Measurements from ENCODE around the gene FCGR3A. TPM values are rescaled to one million over a fixed set of nuclear protein-coding genes. Genes with fewer than 3 reads are reported as not detected.
"Not testable (repeated sequence)": the region's sequence is repeated elsewhere in the genome, so short reads cannot be mapped to it uniquely, and the experiment has no call there.

FCGR3A gene
- total and polyA plus RNA-seq, 11 donors = 1.8 to 204 (median 9.2) TPM

GRCh38 chr1:161560960-161561715 lies 11.5 kb upstream of the FCGR3A start:
- peak in 3 of 5 donors; percentile 26 to 45 (median 38) for DNase-seq
- intact Hi-C loops (cut with DNase I) = loop anchor here in 3 of 10 donors (10.0 kb wide), 1 partner anchor 184 kb away; the partner anchor contains the start of gene DUSP12 (in 3 of the 3)

DNA sequence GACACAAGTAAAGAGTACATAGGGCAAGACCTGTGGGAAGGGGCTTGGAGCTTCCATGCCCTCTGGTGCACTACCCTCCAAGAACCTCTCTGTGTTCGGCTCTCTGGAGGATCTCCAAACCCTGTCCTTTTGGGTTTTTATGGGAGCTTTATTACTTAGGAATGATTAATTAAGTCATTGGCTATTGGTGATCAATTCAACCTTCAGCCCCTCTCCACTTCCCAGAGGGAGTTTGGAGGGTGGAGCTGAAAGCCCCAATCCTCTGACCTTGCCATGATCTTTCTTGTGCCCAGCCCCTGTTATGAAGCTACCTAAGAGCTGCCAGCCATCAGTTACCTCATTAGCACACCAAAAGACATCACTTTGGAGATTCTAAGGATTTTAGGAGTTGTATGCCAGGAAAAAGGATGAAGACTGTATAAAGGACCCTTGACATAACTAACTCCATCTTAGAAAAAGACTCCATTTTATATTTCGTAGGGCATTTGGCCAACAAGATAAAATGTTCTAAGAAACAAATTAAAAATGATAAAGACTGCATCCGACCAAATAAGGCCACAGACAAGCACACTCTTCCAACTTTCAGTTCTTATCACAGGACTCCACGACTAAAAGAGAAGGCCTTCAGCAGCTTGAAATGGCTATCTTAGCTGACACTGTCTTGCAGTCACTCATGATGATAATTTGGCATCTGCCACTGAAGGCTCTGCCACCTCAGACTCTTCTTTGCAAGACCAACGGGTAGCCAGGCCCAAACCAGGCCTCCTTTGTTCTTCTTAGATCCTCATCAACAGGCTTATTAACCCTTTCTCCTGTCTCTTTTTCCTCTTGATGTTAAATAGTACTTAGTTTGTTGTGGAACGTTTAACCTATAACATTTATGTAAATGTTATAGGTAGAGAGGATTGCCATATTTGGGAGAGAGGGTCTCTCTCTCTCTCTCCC lies 8.2 kb upstream of the FCGR3A start:
- H3K27ac ChIP-seq; H3K36me3 ChIP-seq; DNase-seq; H3K4me3 ChIP-seq; H3K9me3 ChIP-seq; H3K27me3 ChIP-seq; intact Hi-C loops (cut with DNase I); ATAC-seq: not testable (repeated sequence)
- H3K4me1 ChIP-seq = peaks cover 0 to 27% (median 0%) of the 10 kb centered on the region in 12 donors
- WGBS, 4 donors = 52 to 60% (median 59%) methylated on average over 5 of the region's 6 CpGs

More at GRCh38 chr1:161560960-161561715, 11.5 kb upstream of the FCGR3A start:
- TF ChIP-seq, protein P1, sequence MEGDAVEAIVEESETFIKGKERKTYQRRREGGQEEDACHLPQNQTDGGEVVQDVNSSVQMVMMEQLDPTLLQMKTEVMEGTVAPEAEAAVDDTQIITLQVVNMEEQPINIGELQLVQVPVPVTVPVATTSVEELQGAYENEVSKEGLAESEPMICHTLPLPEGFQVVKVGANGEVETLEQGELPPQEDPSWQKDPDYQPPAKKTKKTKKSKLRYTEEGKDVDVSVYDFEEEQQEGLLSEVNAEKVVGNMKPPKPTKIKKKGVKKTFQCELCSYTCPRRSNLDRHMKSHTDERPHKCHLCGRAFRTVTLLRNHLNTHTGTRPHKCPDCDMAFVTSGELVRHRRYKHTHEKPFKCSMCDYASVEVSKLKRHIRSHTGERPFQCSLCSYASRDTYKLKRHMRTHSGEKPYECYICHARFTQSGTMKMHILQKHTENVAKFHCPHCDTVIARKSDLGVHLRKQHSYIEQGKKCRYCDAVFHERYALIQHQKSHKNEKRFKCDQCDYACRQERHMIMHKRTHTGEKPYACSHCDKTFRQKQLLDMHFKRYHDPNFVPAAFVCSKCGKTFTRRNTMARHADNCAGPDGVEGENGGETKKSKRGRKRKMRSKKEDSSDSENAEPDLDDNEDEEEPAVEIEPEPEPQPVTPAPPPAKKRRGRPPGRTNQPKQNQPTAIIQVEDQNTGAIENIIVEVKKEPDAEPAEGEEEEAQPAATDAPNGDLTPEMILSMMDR (IDR thresholded peaks at IDR 0.05) = peak in 2 of 12 donors; percentile 16 to 18
- H3K9me3 ChIP-seq, H3K4me3 ChIP-seq, H3K36me3 ChIP-seq, H3K27me3 ChIP-seq: not testable (repeated sequence)
- 33 to 49% (median 41%) methylated on average over 4 of the region's 4 CpGs for WGBS, 4 donors
- H3K4me1 ChIP-seq = peaks cover 0 to 22% (median 0%) of the 10 kb centered on the region in 12 donors
- ATAC-seq = peak; percentile 57 to 93 (median 82)
- H3K27ac ChIP-seq = peak overlapping the region in 4 of 12 donors; percentile 1 to 88 (median 35)

DNA sequence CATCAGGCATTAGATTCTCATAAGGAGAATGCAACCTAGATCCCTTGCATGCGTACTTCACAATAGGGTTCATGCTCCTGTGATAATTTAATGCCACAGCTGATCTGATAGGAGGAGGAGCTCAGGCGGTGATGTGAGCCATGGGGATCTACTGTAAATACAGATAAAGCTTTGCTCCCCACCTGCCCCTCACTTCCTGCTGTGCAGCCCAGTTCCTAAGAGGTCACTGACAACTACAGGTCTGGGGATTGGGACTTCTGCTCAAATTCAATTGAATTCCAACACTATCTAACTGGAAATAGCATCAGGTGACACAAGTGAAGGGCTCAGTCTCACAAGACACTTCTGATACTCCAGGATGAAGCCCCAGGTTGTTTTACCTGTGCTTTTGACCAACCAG lies 7.4 kb upstream of the FCGR3A start:
- H3K4me3 ChIP-seq; H3K36me3 ChIP-seq; H3K27ac ChIP-seq; intact Hi-C loops (cut with DNase I); H3K9me3 ChIP-seq; DNase-seq; H3K27me3 ChIP-seq; ATAC-seq: not testable (repeated sequence)
- H3K4me1 ChIP-seq = peaks cover 0 to 27% (median 0%) of the 10 kb centered on the region in 12 donors
- WGBS, 4 donors = 79% methylated on average over 1 to 2 of the region's 2 CpGs; no CpG with 5 or more reads in 2 of the 4 donors

DNA sequence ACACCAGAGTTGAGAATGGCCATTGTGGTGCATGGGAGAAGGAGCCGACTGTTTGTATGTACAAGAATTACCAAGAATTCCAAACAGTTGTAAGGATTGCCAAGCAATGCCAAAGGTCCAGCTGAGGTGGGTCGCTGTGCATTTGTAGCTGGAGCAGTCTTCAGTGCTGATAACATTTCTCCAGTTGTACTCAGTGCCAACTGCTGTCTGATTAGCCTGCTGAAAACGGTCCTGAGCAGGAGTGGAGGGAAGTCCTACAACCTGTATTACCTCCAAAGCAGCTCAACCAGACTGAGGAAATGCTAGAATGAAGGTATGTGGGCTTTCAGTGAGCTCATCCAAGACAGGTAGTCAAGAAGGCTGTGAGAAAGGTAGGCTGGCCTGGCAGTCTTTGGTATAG lies 6.5 kb upstream of the FCGR3A start:
- H3K4me3 ChIP-seq; H3K27me3 ChIP-seq; H3K36me3 ChIP-seq; ATAC-seq; intact Hi-C loops (cut with DNase I); DNase-seq; H3K9me3 ChIP-seq: not testable (repeated sequence)
- 68 to 91% (median 77%) methylated on average over 3 of the region's 3 CpGs for WGBS, 4 donors
- Histone ChIP-seq H3K27ac (peak overlapping the region in 1 of 12 donors; percentile 91), H3K4me1 (peaks cover 0 to 20% (median 0%) of the 10 kb centered on the region in 12 donors)

DNA sequence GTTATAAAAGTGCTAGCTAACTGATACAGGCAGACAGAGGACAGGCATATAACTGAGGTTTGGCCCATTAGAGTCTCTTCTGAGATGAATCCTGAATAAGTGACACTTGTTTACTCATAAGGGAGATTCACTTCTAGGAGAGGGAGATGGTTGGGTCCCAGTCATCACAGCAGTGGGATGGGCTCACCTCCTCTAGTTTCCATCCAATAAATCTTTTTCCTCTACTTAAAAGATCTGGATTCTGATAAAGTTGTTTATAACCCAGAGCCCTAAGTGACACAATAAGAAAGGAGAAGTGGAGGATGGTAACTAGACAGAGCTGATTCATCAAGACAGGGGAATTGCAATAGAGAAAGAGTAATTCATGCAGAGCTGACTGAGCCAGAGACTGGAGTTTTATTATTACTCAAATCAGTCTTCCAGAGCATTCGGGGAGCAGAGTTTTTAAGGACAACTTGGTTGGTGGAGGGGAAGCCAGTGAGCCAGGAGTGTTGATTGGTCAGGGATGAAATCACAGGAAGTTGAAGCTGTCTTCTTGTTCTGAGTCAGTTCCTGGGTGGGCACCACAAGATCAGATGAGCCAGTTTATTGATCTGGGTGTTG lies 5.3 kb upstream of the FCGR3A start:
- H3K36me3 ChIP-seq; H3K9me3 ChIP-seq; DNase-seq; H3K4me3 ChIP-seq; intact Hi-C loops (cut with DNase I); H3K27me3 ChIP-seq: not testable (repeated sequence)
- H3K4me1 ChIP-seq = peaks cover 0 to 23% (median 0%) of the 10 kb centered on the region in 12 donors
- 46 to 77% (median 50%) methylated on average over 1 of the region's 1 CpG for WGBS, 4 donors
- H3K27ac ChIP-seq = peak overlapping the region in 5 of 12 donors; percentile 1 to 91 (median 49)
- ATAC-seq = peak in 3 of 4 donors; percentile 67 to 80 (median 75)

DNA sequence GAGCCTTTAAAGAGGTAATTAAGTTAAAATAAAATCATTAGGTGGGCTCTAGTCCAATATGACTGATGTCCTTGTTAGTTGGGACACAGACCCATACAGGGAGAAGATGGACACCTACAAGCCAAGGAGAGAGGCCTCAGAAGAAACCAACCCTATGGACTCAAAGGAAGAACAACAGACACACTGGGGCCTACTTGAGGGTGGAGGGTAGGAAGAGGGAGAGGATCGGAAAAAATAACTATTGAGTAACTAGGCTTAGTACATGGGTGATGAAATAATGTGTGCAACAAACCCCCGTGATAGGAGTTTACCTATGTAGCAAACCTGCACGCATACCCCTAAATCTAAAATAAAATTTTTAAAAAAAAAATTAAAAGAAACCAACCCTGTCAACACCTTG lies 4.7 kb upstream of the FCGR3A start:
- H3K27ac ChIP-seq = peak overlapping the region in 6 of 12 donors; percentile 1 to 91 (median 34)
- peak in 2 of 4 donors; percentile 26 to 56 for ATAC-seq
- H3K9me3 ChIP-seq; DNase-seq; H3K36me3 ChIP-seq; H3K4me3 ChIP-seq; intact Hi-C loops (cut with DNase I); H3K27me3 ChIP-seq: not testable (repeated sequence)
- H3K4me1 ChIP-seq = peaks cover 0 to 24% (median 0%) of the 10 kb centered on the region in 12 donors
- 89 to 93% (median 92%) methylated on average over 3 of the region's 3 CpGs for WGBS, 4 donors

- 73 to 97% (median 84%) methylated on average over 1 to 2 of the region's 2 CpGs for WGBS, 4 donors
- DNase-seq; H3K9me3 ChIP-seq; H3K4me3 ChIP-seq; intact Hi-C loops (cut with DNase I); H3K27me3 ChIP-seq; H3K36me3 ChIP-seq: not testable (repeated sequence)
- Histone ChIP-seq H3K4me1 (peaks cover 0 to 24% (median 0%) of the 10 kb centered on the region in 12 donors), H3K27ac (peak overlapping the region in 1 of 12 donors; percentile 91)
- peak in 1 of 4 donors; percentile 29 for ATAC-seq
Measured at GRCh38 chr1:161553631-161554030, 4.0 kb upstream of the FCGR3A start.

DNA sequence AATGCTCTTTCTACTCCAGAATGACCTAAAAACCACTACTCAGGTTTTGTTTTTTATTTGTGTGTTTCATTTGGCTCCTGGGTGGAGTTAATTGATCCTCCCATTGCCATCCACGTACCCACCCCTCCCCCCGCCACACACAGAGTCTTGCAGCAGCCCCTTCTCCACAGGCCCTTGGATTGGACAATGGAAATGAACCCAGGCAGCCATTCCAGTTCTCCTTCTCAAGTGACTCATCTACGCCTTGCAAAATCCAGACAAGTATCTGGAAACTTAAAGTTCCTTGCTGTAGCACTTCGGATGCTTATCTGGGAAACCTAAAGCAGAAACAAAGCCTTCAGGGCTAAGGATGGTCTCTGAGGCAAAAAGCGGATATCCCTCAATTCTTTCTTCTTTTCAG lies 1.3 kb upstream of the FCGR3A start:
- H3K36me3 ChIP-seq; H3K27me3 ChIP-seq; DNase-seq; H3K27ac ChIP-seq; H3K9me3 ChIP-seq; ATAC-seq; H3K4me3 ChIP-seq; intact Hi-C loops (cut with DNase I): not testable (repeated sequence)
- H3K4me1 ChIP-seq = peaks cover 0 to 20% (median 0%) of the 10 kb centered on the region in 12 donors
- 78 to 86% (median 82%) methylated on average over 5 of the region's 5 CpGs for WGBS, 4 donors
